ENCODE results near the gene DOCK4. TPM values are rescaled to one million over a fixed set of nuclear protein-coding genes. Genes with fewer than 3 reads are reported as not detected.

The DOCK4 gene
- total RNA-seq, 1 experiment from 2014 or later, result 3.4 TPM

DNA sequence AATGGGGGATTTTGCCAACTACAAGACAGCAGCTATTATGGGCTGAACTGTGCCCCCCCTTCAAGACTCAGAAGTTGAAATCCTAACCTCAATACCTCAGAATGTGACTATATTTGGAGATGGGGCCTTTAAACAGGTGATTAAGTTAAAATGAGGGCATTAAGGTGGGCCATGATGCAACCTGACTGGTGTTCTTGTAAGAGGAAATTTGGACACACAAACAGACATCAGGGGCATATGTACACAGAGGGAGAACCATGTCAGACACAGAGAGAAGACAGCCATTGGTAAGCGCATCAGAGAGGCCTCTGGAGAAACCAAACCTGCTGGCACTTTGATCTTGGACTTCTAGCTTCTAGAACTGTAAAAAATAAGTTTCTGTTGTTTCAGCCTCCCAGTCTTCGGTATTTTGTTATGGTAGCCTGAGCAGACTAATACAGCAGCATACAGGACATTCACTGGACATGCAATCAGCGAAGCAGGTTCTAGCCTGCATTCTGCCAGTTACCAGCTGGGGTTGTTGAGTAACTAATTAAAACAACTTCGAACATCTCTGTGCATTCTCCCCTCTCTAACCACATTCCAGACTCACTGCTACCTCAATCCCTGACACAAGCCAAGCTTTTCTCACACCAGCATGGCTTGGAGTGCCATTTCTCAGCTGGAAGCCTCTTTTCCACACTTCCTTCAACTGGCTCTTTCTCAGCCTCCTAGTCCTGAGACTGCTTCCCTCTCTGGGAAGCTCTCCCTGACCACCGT, 141.4 kb downstream of the DOCK4 start:
- CTCF ChIA-PET, result no interaction called here
- peaks cover 2% of the 10 kb centered on the region for H3K9me3 Mint-ChIP-seq (ENCODE audit: low read depth, unreplicated experiment)
- intact Hi-C loops (cut with micrococcal nuclease; ENCODE audit: unreplicated experiment), result no loop called here
- H3K4me3 Mint-ChIP-seq (ENCODE audit: low read depth, unreplicated experiment), result no peak overlapping the region
- no TSS peak for BruUV-seq (replicated peaks)
- H3K27me3 Mint-ChIP-seq (ENCODE audit: unreplicated experiment), result no peaks in the 10 kb centered on the region
- H3K27ac Mint-ChIP-seq (ENCODE audit: unreplicated experiment), result no peak overlapping the region
- TF ChIP-seq, protein P1, sequence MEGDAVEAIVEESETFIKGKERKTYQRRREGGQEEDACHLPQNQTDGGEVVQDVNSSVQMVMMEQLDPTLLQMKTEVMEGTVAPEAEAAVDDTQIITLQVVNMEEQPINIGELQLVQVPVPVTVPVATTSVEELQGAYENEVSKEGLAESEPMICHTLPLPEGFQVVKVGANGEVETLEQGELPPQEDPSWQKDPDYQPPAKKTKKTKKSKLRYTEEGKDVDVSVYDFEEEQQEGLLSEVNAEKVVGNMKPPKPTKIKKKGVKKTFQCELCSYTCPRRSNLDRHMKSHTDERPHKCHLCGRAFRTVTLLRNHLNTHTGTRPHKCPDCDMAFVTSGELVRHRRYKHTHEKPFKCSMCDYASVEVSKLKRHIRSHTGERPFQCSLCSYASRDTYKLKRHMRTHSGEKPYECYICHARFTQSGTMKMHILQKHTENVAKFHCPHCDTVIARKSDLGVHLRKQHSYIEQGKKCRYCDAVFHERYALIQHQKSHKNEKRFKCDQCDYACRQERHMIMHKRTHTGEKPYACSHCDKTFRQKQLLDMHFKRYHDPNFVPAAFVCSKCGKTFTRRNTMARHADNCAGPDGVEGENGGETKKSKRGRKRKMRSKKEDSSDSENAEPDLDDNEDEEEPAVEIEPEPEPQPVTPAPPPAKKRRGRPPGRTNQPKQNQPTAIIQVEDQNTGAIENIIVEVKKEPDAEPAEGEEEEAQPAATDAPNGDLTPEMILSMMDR (IDR thresholded peaks at IDR 0.05; ENCODE audit: unreplicated experiment), result no peak
- H3K4me1 Mint-ChIP-seq (ENCODE audit: low read depth, unreplicated experiment), result peaks cover 18% of the 10 kb centered on the region
- H3K36me3 Mint-ChIP-seq (ENCODE audit: insufficient read depth, unreplicated experiment), result no peaks in the 10 kb centered on the region
- DNase-seq, result no peak

DNA sequence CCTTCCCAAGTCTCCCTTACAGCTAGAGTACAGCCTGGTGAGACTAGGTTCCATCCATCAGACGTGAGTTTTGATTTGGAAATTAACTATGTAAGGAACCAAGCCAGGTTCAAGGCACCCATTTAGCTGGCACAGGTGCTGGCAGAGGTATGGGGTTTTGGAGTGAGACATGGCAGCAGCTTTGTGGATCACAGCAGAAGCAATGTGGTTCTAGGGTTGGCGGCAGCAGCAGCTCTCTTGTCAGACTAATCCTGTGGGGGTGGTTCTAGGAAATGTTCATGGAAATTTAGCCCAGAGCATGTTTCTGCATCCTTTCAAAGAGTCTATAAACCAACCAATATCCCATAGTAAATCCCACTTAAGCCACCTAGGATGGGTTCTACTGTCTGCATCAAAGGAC, 142.2 kb downstream of the DOCK4 start:
- Mint-ChIP-seq H3K4me3 (ENCODE audit: low read depth, unreplicated experiment) (no peak overlapping the region), H3K27me3 (ENCODE audit: unreplicated experiment) (no peaks in the 10 kb centered on the region), H3K9me3 (ENCODE audit: low read depth, unreplicated experiment) (no peaks in the 10 kb centered on the region), H3K36me3 (ENCODE audit: insufficient read depth, unreplicated experiment) (no peaks in the 10 kb centered on the region), H3K4me1 (ENCODE audit: low read depth, unreplicated experiment) (peaks cover 12% of the 10 kb centered on the region), H3K27ac (ENCODE audit: unreplicated experiment) (no peak overlapping the region)
- no peak for DNase-seq
- no TSS peak for BruUV-seq (replicated peaks)
- CTCF ChIA-PET, result no interaction called here
- TF ChIP-seq, protein P1 (IDR thresholded peaks at IDR 0.05; ENCODE audit: unreplicated experiment), result no peak
- intact Hi-C loops (cut with micrococcal nuclease; ENCODE audit: unreplicated experiment), result no loop called here

DNA sequence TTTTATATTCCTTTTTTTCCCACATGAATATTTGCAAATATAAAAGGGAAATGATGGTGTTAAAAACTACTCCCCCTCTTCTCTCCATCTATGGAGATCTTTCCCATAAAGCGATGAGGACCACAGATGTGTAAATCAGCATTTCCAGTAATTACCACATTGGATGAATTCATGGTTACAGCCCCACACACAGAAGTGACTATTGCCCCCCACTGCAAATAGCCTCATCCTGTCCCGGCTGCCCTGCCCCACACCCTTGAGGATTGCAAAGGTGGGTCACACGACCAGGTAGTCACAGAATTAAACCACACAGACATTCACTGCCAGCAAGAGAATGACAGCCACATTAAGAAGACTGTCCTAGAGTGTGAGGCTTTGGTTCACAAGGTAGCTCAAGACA, 145.1 kb downstream of the DOCK4 start:
- Mint-ChIP-seq H3K9me3 (ENCODE audit: low read depth, unreplicated experiment) (no peaks in the 10 kb centered on the region), H3K27me3 (ENCODE audit: unreplicated experiment) (no peaks in the 10 kb centered on the region), H3K27ac (ENCODE audit: unreplicated experiment) (no peak overlapping the region), H3K4me1 (ENCODE audit: low read depth, unreplicated experiment) (no peaks in the 10 kb centered on the region), H3K36me3 (ENCODE audit: insufficient read depth, unreplicated experiment) (no peaks in the 10 kb centered on the region), H3K4me3 (ENCODE audit: low read depth, unreplicated experiment) (no peak overlapping the region)
- TF ChIP-seq, protein P1 (IDR thresholded peaks at IDR 0.05; ENCODE audit: unreplicated experiment), result no peak
- no peak for DNase-seq
- no TSS peak for BruUV-seq (replicated peaks)
- intact Hi-C loops (cut with micrococcal nuclease; ENCODE audit: unreplicated experiment), result no loop called here
- CTCF ChIA-PET, result no interaction called here

DNA sequence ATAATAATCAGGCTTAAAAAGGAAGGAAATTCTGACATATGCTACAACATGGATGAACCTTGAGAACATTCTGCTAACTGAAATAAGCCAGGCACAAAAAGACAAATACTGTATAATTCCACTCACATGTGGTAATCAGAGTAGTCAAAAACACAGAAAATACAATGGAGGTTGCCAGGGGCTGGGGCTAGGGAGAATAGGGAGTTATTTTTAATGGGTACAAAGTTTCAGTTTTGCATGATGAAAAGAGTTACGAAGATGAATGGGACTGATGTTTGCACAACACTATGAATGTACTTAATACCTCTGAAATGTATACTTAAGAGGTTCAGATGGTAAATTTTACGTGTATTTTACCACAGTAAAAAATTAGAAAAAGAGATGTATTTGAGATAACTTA, 145.6 kb downstream of the DOCK4 start:
- CTCF ChIA-PET, result no interaction called here
- Mint-ChIP-seq H3K9me3 (ENCODE audit: low read depth, unreplicated experiment) (no peaks in the 10 kb centered on the region), H3K4me3 (ENCODE audit: low read depth, unreplicated experiment) (no peak overlapping the region), H3K36me3 (ENCODE audit: insufficient read depth, unreplicated experiment) (no peaks in the 10 kb centered on the region), H3K27ac (ENCODE audit: unreplicated experiment) (no peak overlapping the region), H3K27me3 (ENCODE audit: unreplicated experiment) (no peaks in the 10 kb centered on the region), H3K4me1 (ENCODE audit: low read depth, unreplicated experiment) (no peaks in the 10 kb centered on the region)
- TF ChIP-seq, protein P1 (IDR thresholded peaks at IDR 0.05; ENCODE audit: unreplicated experiment), result no peak
- intact Hi-C loops (cut with micrococcal nuclease; ENCODE audit: unreplicated experiment), result no loop called here
- DNase-seq, result no peak
- no TSS peak for BruUV-seq (replicated peaks)

Measured in Calu3 (cell line).